HG02943 (cell line): Measurements from ENCODE around the gene ACTMAP.
"Not testable (repeated sequence)": the region's sequence is repeated elsewhere in the genome, so short reads cannot be mapped to it uniquely, and the experiment has no call there.

ENCODE experiments used
- ATAC-seq: cut with Tn5 transposase; IDR thresholded peaks from one replicate; pipeline ENCODE4 v1.9.1; 2021; ENCODE audit warnings: mild to moderate bottlenecking, low read depth, moderate library complexity; ENCODE audit not compliant: unreplicated experiment

The ACTMAP gene

GRCh38 chr19:40745402-40745780 is 4.9 kb downstream of the ACTMAP start:
- no peak for ATAC-seq

GRCh38 chr19:40744554-40745401 is 5.5 kb downstream of the ACTMAP start:
- ATAC-seq, result no peak

GRCh38 chr19:40743926-40744325 is 6.4 kb downstream of the ACTMAP start:
- ATAC-seq, result no peak

GRCh38 chr19:40742886-40743285 is 7.4 kb downstream of the ACTMAP start:
- no peak for ATAC-seq

GRCh38 chr19:40742477-40742876 is 7.8 kb downstream of the ACTMAP start:
- no peak for ATAC-seq

GRCh38 chr19:40741527-40742390 is 8.5 kb downstream of the ACTMAP start:
- no peak for ATAC-seq

GRCh38 chr19:40740747-40741146 is 9.5 kb downstream of the ACTMAP start:
- ATAC-seq, result no peak

GRCh38 chr19:40739871-40740703 is 10.2 kb downstream of the ACTMAP start:
- no peak for ATAC-seq

- no peak for ATAC-seq
These were observed 11.0 kb downstream of the ACTMAP start for GRCh38 chr19:40739030-40739839.

- ATAC-seq, result no peak
These were observed 13.1 kb downstream of the ACTMAP start for GRCh38 chr19:40737102-40737644.

- ATAC-seq, result no peak
These were observed 13.6 kb downstream of the ACTMAP start for GRCh38 chr19:40736661-40737060.

GRCh38 chr19:40735013-40735771 is 15.1 kb downstream of the ACTMAP start:
- ATAC-seq, result no peak

- ATAC-seq, result no peak
These were observed 17.1 kb downstream of the ACTMAP start for GRCh38 chr19:40733149-40733548.

- not testable (repeated sequence) for ATAC-seq
These were observed 18.0 kb downstream of the ACTMAP start for GRCh38 chr19:40732304-40732703.

GRCh38 chr19:40730065-40730464 is 20.2 kb downstream of the ACTMAP start:
- ATAC-seq, result not testable (repeated sequence)

GRCh38 chr19:40726279-40726678 is 24.0 kb downstream of the ACTMAP start:
- ATAC-seq, result no peak

- ATAC-seq, result no peak
These were observed 25.4 kb downstream of the ACTMAP start for GRCh38 chr19:40724855-40725254.

GRCh38 chr19:40724315-40724714 is 26.0 kb downstream of the ACTMAP start:
- ATAC-seq, result no peak
